Mesangial cell (primary cell): ENCODE results near the gene TXNDC2. TPM values are rescaled to one million over a fixed set of nuclear protein-coding genes. Genes with fewer than 3 reads are reported as not detected.

Experiments
- total RNA-seq: library from RNA; depleted of rRNA; stranded (reverse); fragments of >200 nt; gene quantifications from 2 replicates; pipeline ENCODE4 v1.2.3, GENCODE V29; 2015

Gene TXNDC2
- total RNA-seq: 0.13 TPM in 1 of 2 replicates, not detected in the other

DNA sequence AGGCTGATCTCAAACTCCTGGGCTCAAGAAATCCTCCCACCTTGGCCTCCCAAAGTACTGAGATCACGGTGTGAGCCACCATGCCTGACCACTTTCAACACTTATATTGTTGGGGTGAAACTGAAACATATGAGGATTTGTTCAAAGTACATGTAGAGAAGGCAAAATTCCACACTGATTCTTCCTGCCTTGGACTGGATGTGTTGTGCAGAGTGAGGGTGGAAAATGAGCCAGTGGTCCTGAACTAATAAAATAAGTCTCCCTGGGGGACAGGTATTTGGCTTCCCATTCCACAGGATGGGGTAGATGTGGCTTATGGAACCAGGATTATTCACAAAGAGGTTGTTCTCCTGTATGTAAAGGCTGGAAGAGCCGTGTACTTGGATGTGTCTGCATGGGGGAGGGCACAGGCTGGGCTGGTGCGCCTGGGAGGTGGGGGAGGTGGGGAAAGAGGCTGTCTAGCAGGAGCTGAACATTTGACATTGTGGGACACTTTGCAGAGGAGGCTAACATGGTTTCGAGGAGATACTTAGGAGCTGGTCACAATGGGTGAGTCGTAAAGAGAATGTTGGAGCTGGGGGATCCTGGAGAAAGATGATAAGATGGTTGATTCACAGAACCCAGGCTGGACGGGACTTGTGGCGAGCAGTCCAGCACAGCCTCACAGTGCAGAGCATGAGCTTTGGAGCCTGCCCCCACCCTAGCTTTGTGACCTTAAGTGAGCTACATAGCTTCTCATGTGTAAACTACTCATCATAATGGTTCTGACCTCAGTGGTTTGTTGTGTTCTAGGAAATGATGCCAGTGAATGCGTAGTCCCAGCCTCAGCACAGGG lies at the start of gene TXNDC2:
TXNDC2 (plus strand) TSS at position 804 of the 835 bp plus-strand sequence. CDS start 708 bp downstream, outside the sequence.

DNA sequence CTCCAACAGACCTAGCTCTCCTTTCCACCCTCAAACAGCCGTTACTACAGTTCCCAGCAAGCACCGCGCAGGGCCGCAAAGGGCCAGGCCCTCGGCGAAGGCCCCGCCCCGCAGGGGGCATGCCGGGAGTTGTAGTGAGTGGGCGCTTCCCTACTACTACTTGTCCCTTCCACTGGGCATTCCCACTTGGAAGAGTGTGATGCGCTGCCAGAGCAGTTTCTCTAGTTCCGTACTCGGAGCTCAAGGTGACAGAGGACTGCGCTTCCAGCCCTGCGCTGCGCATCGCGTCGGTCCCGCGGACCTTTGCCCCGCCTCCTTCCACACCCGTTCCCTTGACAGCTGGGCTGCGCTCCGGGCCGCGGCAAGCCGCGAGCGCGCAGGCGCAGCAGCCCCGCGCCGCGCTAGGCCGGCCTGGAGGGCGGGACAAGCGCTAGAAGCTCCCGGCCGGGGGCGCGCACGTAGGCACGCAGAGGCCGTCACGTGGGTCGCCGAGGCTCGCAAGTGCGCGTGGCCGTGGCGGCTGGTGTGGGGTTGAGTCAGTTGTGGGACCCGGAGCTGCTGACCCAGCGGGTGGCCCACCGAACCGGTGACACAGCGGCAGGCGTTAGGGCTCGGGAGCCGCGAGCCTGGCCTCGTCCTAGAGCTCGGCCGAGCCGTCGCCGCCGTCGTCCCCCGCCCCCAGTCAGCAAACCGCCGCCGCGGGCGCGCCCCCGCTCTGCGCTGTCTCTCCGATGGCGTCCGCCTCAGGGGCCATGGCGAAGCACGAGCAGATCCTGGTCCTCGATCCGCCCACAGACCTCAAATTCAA lies 28.0 kb downstream of the TXNDC2 start, which contains the start of gene VAPA:
VAPA (plus strand) TSS at position 491 of the 808 bp plus-strand sequence; CDS start at position 732, 241 bp downstream.

Other genes starting within 250 kb of the TXNDC2 start
- 15.2 and 33.3 TPM in 2 replicates for gene RAB31, start 177.7 kb upstream of the TXNDC2 start, total RNA-seq
- gene VAPA, start 28.0 kb downstream of the TXNDC2 start, total RNA-seq: 87.1 and 103 TPM in 2 replicates